Natural killer cell (primary cell): ENCODE measurements around the gene LOXL1. TPM values are rescaled to one million over a fixed set of nuclear protein-coding genes. Genes with fewer than 3 reads are reported as not detected.

ENCODE experiments used
- ATAC-seq, 3 donors: fragments of 150-1000 bp in 2 of 3; fragments of 200-7000 bp in 1 of 3; cut with Tn5 transposase; 1 replicate in 1 of 3; 2 replicates in 2 of 3; pipeline ENCODE4 v1.10.0; 2021; ENCODE audit warnings: mild to moderate bottlenecking in 2 of 3, moderate library complexity in 2 of 3
- DNase-seq, 2 donors: peaks; one replicate each; pipeline versions ENCODE4 v3.0.0 to v3.0.0-alpha.2; 2013 to 2021; ENCODE audit warnings: mixed read lengths in 1 of 2
- H3K27ac ChIP-seq: one replicate; pipeline ENCODE4 v1.5.1; 2013; ENCODE audit warnings: mild to moderate bottlenecking, low read length
- H3K27me3 ChIP-seq: one replicate; pipeline ENCODE4 v1.6.1; 2013; ENCODE audit warnings: low read length; ENCODE audit not compliant: control insufficient read depth, insufficient read depth
- H3K36me3 ChIP-seq: one replicate; pipeline ENCODE4 v1.6.1; 2013; ENCODE audit warnings: low read length; ENCODE audit not compliant: control insufficient read depth, insufficient read depth
- H3K4me1 ChIP-seq: one replicate; pipeline ENCODE4 v1.6.1; 2013; ENCODE audit warnings: low read length; ENCODE audit not compliant: control insufficient read depth, insufficient read depth
- H3K4me3 ChIP-seq: one replicate; pipeline ENCODE4 v1.5.1; 2013; ENCODE audit warnings: low read length
- H3K9me3 ChIP-seq: one replicate; pipeline ENCODE4 v1.6.1; 2013; ENCODE audit warnings: low read length; ENCODE audit not compliant: control insufficient read depth, insufficient read depth
- H3K27ac Mint-ChIP-seq, 2 donors: one replicate each; pipeline ENCODE4 v1.8.0; 2022; ENCODE audit warnings: mild to moderate bottlenecking in 2 of 2, mixed read lengths in 2 of 2, moderate library complexity in 1 of 2
- H3K27me3 Mint-ChIP-seq, 2 donors: one replicate each; pipeline ENCODE4 v1.8.0; 2022; ENCODE audit warnings: low read depth in 2 of 2, mixed read lengths in 2 of 2
- H3K36me3 Mint-ChIP-seq: one replicate; pipeline ENCODE4 v1.8.0; 2022; ENCODE audit warnings: mixed read lengths
- H3K4me1 Mint-ChIP-seq, 2 donors: one replicate each; pipeline ENCODE4 v1.8.0; 2022; ENCODE audit warnings: mixed read lengths in 2 of 2
- H3K4me3 Mint-ChIP-seq: one replicate; pipeline ENCODE4 v1.8.0; 2022; ENCODE audit warnings: mild to moderate bottlenecking, moderate library complexity, mixed read lengths
- H3K9me3 Mint-ChIP-seq, 2 donors: one replicate each; pipeline ENCODE4 v1.8.0; 2022; ENCODE audit warnings: mixed read lengths in 2 of 2
- WGBS: methylation state at CpG from one replicate; pipeline ENCODE4 v1.1.7; 2013; ENCODE audit warnings: missing lambda C conversion rate; ENCODE audit not compliant: insufficient coverage; 5-methylcytosine and 5-hydroxymethylcytosine counted together
- intact Hi-C: fragments of 100-400 bp; cut with micrococcal nuclease; formaldehyde crosslinking; loops from one replicate; pipeline ENCODE4 v1.14.2; 2022
- total RNA-seq, 4 donors: library from RNA; stranded (reverse); fragments of 120-200 nt in 1 of 4; gene quantifications; one replicate each; pipeline versions ENCODE4 v1.2.3 to v1.2.4, GENCODE V29; 2013 to 2022
- TF ChIP-seq, protein P1 (sequence below): fragments of 200-600 bp; IDR thresholded peaks from one replicate; pipeline ENCODE4 v1.8.0; 2022; ENCODE audit warnings: antibody characterized with exemption

LOXL1 gene
- total RNA-seq, 3 donors from 2014 or later (not counting 1 experiment from before 2014, with no cell fraction given): 1.1 to 1.4 (median 1.3) TPM

DNA sequence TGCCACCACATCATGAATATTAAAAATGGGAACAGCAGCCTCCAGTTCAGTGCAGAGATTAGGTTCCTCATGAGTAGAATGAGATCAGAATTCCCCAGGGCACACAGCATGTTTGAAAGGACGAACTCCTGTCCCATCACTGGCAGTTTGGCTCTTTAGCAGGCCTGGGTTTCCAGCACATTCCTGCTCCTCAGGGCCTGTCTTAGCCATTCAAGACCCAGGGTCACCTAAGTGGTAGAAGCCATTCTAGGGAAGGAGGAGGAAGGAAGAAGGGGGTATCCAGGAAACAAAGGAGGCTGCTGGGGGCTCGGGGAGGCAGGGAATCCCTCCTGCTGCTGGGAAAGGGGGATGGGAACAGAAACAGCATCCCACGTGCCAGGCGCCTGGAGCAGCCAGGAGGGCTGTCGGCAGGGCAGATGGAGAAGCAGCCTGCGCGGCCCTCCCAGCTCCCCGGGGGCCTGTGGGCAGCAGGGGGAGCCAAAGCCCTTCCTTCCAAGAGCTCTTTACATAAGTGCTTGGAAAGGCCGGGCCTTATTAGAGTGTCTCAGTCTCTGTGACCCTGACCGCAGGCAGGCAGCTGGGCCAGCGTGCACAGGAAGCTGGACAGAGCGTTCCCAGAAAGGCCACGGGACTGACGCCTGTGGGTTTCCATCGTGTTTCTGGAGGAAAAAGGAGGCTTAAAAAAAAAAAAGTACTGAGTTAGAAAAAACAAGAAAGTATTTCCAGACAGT, 24.7 kb downstream of the LOXL1 start:
- Histone ChIP-seq H3K36me3 (no peaks in the 10 kb centered on the region), H3K4me1 (peaks cover 14% of the 10 kb centered on the region), H3K27me3 (no peaks in the 10 kb centered on the region), H3K9me3 (no peaks in the 10 kb centered on the region), H3K4me3 (no peak overlapping the region), H3K27ac (no peak overlapping the region)
- Mint-ChIP-seq H3K4me1 (peaks cover 9% of the 10 kb centered on the region in 2 donors), H3K9me3 (no peaks in the 10 kb centered on the region), H3K4me3 (no peak overlapping the region), H3K27me3 (peaks cover 0 to under 1% of the 10 kb centered on the region in 2 donors), H3K27ac (peak overlapping the region; percentile 15 to 77), H3K36me3 (no peaks in the 10 kb centered on the region)
- WGBS: 17% methylated on average over 15 of the region's 15 CpGs
- intact Hi-C loops: loop anchor here (1.0 kb wide), 1 partner anchor 13 kb away; no protein-coding TSS in a partner anchor
- TF ChIP-seq, protein P1, sequence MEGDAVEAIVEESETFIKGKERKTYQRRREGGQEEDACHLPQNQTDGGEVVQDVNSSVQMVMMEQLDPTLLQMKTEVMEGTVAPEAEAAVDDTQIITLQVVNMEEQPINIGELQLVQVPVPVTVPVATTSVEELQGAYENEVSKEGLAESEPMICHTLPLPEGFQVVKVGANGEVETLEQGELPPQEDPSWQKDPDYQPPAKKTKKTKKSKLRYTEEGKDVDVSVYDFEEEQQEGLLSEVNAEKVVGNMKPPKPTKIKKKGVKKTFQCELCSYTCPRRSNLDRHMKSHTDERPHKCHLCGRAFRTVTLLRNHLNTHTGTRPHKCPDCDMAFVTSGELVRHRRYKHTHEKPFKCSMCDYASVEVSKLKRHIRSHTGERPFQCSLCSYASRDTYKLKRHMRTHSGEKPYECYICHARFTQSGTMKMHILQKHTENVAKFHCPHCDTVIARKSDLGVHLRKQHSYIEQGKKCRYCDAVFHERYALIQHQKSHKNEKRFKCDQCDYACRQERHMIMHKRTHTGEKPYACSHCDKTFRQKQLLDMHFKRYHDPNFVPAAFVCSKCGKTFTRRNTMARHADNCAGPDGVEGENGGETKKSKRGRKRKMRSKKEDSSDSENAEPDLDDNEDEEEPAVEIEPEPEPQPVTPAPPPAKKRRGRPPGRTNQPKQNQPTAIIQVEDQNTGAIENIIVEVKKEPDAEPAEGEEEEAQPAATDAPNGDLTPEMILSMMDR: peak; percentile 56
- DNase-seq: peak; percentile 50 to 84
- ATAC-seq: peak; percentile 75 to 94 (median 92)

DNA sequence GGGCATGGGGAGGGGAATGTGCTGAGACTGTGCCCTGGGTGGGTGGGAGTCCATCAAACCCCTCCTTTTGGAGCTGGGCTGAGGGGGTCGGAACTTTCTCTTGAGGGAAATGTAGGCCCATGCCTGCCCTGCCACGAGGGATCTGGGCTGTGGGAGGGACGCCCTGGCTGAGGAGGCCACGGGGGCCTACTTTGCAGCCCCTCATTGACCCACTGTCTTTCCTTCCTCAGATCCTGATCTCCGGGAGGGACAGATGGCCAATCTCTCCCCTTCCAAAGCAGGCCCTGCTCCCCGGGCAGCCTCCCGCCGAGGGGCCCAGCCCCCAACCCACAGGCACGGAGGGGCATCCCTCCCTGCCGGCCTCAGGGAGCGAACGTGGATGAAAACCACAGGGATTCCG, 25.3 kb downstream of the LOXL1 start:
- no peak overlapping the region for H3K4me3 Mint-ChIP-seq

DNA sequence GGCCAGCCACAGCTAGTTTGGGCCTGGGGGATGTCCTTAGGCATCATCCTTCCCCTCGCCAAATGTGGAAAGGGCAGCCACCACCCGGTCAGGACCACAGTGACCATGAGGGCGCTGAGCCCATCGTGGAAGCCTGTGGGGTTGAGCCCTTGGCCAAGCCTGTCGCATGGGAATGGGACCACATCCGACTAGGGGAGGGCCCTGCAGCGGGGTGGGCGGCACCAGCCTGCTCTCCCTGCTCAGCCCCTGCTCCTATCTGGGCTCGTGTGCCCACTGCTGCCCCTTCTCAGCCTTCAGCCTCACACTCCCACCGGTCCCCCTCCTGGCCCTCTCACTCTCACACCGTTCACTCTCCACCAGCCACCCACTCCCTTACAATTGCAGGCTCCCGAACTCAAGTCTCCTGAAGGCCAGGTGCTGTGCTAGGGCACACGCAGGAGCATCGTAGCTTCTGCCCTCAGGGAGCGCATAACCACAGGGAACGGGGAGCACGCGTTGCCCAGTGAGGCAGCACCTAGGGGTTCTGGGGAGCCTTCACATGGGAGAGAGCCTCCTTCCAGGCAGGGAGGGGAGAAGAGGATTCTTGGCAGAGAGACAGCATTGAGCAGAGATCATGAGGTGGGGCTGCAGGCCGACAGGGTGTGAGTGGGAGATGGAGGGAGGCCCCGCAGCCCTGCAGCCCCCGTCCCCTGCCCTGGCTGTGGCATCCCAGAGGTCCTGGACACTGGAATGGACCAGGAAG, 26.1 kb downstream of the LOXL1 start:
- Mint-ChIP-seq H3K4me1 (peaks cover 16 to 17% of the 10 kb centered on the region in 2 donors), H3K36me3 (no peaks in the 10 kb centered on the region), H3K27ac (no peak overlapping the region), H3K4me3 (no peak overlapping the region), H3K9me3 (no peaks in the 10 kb centered on the region), H3K27me3 (peaks cover 4 to 6% of the 10 kb centered on the region in 2 donors)
- TF ChIP-seq, protein P1: no peak
- no peak overlapping the region for H3K27ac ChIP-seq
- WGBS: 93% methylated on average over 21 of the region's 21 CpGs
- H3K27me3 ChIP-seq: no peaks in the 10 kb centered on the region
- intact Hi-C loops: no loop called here
- H3K36me3 ChIP-seq: no peaks in the 10 kb centered on the region
- H3K4me3 ChIP-seq: no peak overlapping the region
- no peaks in the 10 kb centered on the region for H3K9me3 ChIP-seq
- DNase-seq (no peak), ATAC-seq (no peak)
- peaks cover 21% of the 10 kb centered on the region for H3K4me1 ChIP-seq

More for the DNA sequence above, 25.3 kb downstream of the LOXL1 start:
- intact Hi-C loops: loop anchor here (1.0 kb wide), 1 partner anchor 13 kb away; no protein-coding TSS in a partner anchor
- no peak overlapping the region for H3K4me3 ChIP-seq
- 44% methylated on average over 12 of the region's 13 CpGs for WGBS
- Mint-ChIP-seq H3K36me3 (no peaks in the 10 kb centered on the region), H3K4me1 (peaks cover 9% of the 10 kb centered on the region in 2 donors), H3K27me3 (peaks cover 0 to under 1% of the 10 kb centered on the region in 2 donors), H3K9me3 (no peaks in the 10 kb centered on the region), H3K27ac (peak overlapping the region; percentile 15 to 77)
- ATAC-seq (no peak), DNase-seq (no peak)
- H3K27me3 ChIP-seq: no peaks in the 10 kb centered on the region
- H3K27ac ChIP-seq: no peak overlapping the region
- TF ChIP-seq, protein P1: no peak
- H3K4me1 ChIP-seq: peaks cover 17% of the 10 kb centered on the region
- H3K36me3 ChIP-seq: no peaks in the 10 kb centered on the region
- H3K9me3 ChIP-seq: no peaks in the 10 kb centered on the region
